ENCODE measurements around the gene FDCSP. TPM values are rescaled to one million over a fixed set of nuclear protein-coding genes. Genes with fewer than 3 reads are reported as not detected.
A peak's percentile ranks its signal among the peaks of the same experiment; 100 is the strongest.

Gene FDCSP
- total and polyA plus RNA-seq, 2 of the 13 experiments (the other 11 are each of a cell fraction or from before 2014, with no cell fraction given): not detected

- no peak for TF ChIP-seq HNRNPLL (IDR thresholded peaks at IDR 0.05; ENCODE audit: low read depth, low read length, poor library complexity, severe bottlenecking)
- peak; percentile 64 for TF ChIP-seq PPARG (CRISPR knock-in tag; conservative IDR thresholded peaks at IDR 0.05)
- TF ChIP-seq ISL2 (CRISPR knock-in tag; IDR thresholded peaks at IDR 0.05): 0 out of 2 replicates have a peak, but pooled peaks have one; percentile 15
- peak; percentile 46; the same call in 1 of the 2 replicates for TF ChIP-seq ARID5B (CRISPR knock-in tag; IDR thresholded peaks at IDR 0.05)
- no peak for TF ChIP-seq HDAC6 (IDR thresholded peaks at IDR 0.05; ENCODE audit: low read depth, low read length)
- TF ChIP-seq AKAP8 (CRISPR knock-in tag; IDR thresholded peaks at IDR 0.05): no peak
- 0 out of 2 replicates have a peak, but pooled peaks have one; percentile 19 for TF ChIP-seq PAXIP1 (CRISPR knock-in tag; conservative IDR thresholded peaks at IDR 0.05)
Measured at GRCh38 chr4:70239131-70239883, 13.4 kb downstream of the FDCSP start (continued).

Measured in HepG2 (cell line).